NCI-H146 (cell line): ENCODE measurements around the gene UTRN.
A peak's percentile ranks its signal among the peaks of the same experiment; 100 is the strongest.

Source experiments
- DNase-seq: peaks from one replicate; lab custom pipeline; 2025; lab: John Stamatoyannopoulos, UW

UTRN gene

GRCh38 chr6:144283646-144284477 lies 1.3 kb upstream of the UTRN start:
- DNase-seq, result no peak

GRCh38 chr6:144284478-144284782 lies 705 bp upstream of the UTRN start:
- no peak for DNase-seq

GRCh38 chr6:144285548-144285797 lies 338 bp downstream of the UTRN start:
- DNase-seq, result no peak

GRCh38 chr6:144285798-144286502 lies 815 bp downstream of the UTRN start:
- peak; percentile 41 for DNase-seq

GRCh38 chr6:144286503-144287393 lies 1.6 kb downstream of the UTRN start:
- no peak for DNase-seq

- no peak for DNase-seq
These were observed 3.9 kb downstream of the UTRN start for GRCh38 chr6:144289006-144289405.

- DNase-seq, result no peak
These were observed 7.2 kb downstream of the UTRN start for GRCh38 chr6:144292372-144292771.

- no peak for DNase-seq
These were observed 8.9 kb downstream of the UTRN start for GRCh38 chr6:144294016-144294415.

GRCh38 chr6:144295211-144295610 lies 10.1 kb downstream of the UTRN start:
- no peak for DNase-seq

GRCh38 chr6:144295981-144296767 lies 11.0 kb downstream of the UTRN start:
- DNase-seq, result no peak

GRCh38 chr6:144296973-144297372 lies 11.8 kb downstream of the UTRN start:
- no peak for DNase-seq

GRCh38 chr6:144297511-144298100 lies 12.5 kb downstream of the UTRN start:
- DNase-seq, result no peak

GRCh38 chr6:144298194-144298593 lies 13.1 kb downstream of the UTRN start:
- DNase-seq, result no peak

GRCh38 chr6:144298916-144299315 lies 13.8 kb downstream of the UTRN start:
- DNase-seq, result no peak

GRCh38 chr6:144302701-144303372 lies 17.7 kb downstream of the UTRN start:
- no peak for DNase-seq

GRCh38 chr6:144304223-144304848 lies 19.2 kb downstream of the UTRN start:
- DNase-seq, result no peak

GRCh38 chr6:144305567-144305966 lies 20.4 kb downstream of the UTRN start:
- DNase-seq, result no peak

GRCh38 chr6:144305985-144306384 lies 20.9 kb downstream of the UTRN start:
- no peak for DNase-seq

- DNase-seq, result no peak
These were observed 22.7 kb downstream of the UTRN start for GRCh38 chr6:144307880-144308279.

- no peak for DNase-seq
These were observed 25.6 kb downstream of the UTRN start for GRCh38 chr6:144310765-144311164.

GRCh38 chr6:144311361-144311760 lies 26.2 kb downstream of the UTRN start:
- no peak for DNase-seq
